Natural killer cell (primary cell): ENCODE results near the gene DTNBP1. TPM values are rescaled to one million over a fixed set of nuclear protein-coding genes. Genes with fewer than 3 reads are reported as not detected.
"Not testable (repeated sequence)": the region's sequence is repeated elsewhere in the genome, so short reads cannot be mapped to it uniquely, and the experiment has no call there.

ENCODE experiments used
- ATAC-seq, 3 donors: fragments of 150-1000 bp in 2 of 3; fragments of 200-7000 bp in 1 of 3; cut with Tn5 transposase; 1 replicate in 1 of 3; 2 replicates in 2 of 3; pipeline ENCODE4 v1.10.0; 2021; ENCODE audit warnings: mild to moderate bottlenecking in 2 of 3, moderate library complexity in 2 of 3
- DNase-seq, 2 donors: peaks; one replicate each; pipeline versions ENCODE4 v3.0.0 to v3.0.0-alpha.2; 2013 to 2021; ENCODE audit warnings: mixed read lengths in 1 of 2
- H3K27ac ChIP-seq: one replicate; pipeline ENCODE4 v1.5.1; 2013; ENCODE audit warnings: mild to moderate bottlenecking, low read length
- H3K27me3 ChIP-seq: one replicate; pipeline ENCODE4 v1.6.1; 2013; ENCODE audit warnings: low read length; ENCODE audit not compliant: control insufficient read depth, insufficient read depth
- H3K36me3 ChIP-seq: one replicate; pipeline ENCODE4 v1.6.1; 2013; ENCODE audit warnings: low read length; ENCODE audit not compliant: control insufficient read depth, insufficient read depth
- H3K4me1 ChIP-seq: one replicate; pipeline ENCODE4 v1.6.1; 2013; ENCODE audit warnings: low read length; ENCODE audit not compliant: control insufficient read depth, insufficient read depth
- H3K4me3 ChIP-seq: one replicate; pipeline ENCODE4 v1.5.1; 2013; ENCODE audit warnings: low read length
- H3K9me3 ChIP-seq: one replicate; pipeline ENCODE4 v1.6.1; 2013; ENCODE audit warnings: low read length; ENCODE audit not compliant: control insufficient read depth, insufficient read depth
- H3K27ac Mint-ChIP-seq, 2 donors: one replicate each; pipeline ENCODE4 v1.8.0; 2022; ENCODE audit warnings: mild to moderate bottlenecking in 2 of 2, mixed read lengths in 2 of 2, moderate library complexity in 1 of 2
- H3K27me3 Mint-ChIP-seq, 2 donors: one replicate each; pipeline ENCODE4 v1.8.0; 2022; ENCODE audit warnings: low read depth in 2 of 2, mixed read lengths in 2 of 2
- H3K36me3 Mint-ChIP-seq: one replicate; pipeline ENCODE4 v1.8.0; 2022; ENCODE audit warnings: mixed read lengths
- H3K4me1 Mint-ChIP-seq, 2 donors: one replicate each; pipeline ENCODE4 v1.8.0; 2022; ENCODE audit warnings: mixed read lengths in 2 of 2
- H3K4me3 Mint-ChIP-seq: one replicate; pipeline ENCODE4 v1.8.0; 2022; ENCODE audit warnings: mild to moderate bottlenecking, moderate library complexity, mixed read lengths
- H3K9me3 Mint-ChIP-seq, 2 donors: one replicate each; pipeline ENCODE4 v1.8.0; 2022; ENCODE audit warnings: mixed read lengths in 2 of 2
- WGBS: methylation state at CpG from one replicate; pipeline ENCODE4 v1.1.7; 2013; ENCODE audit warnings: missing lambda C conversion rate; ENCODE audit not compliant: insufficient coverage; 5-methylcytosine and 5-hydroxymethylcytosine counted together
- intact Hi-C: fragments of 100-400 bp; cut with micrococcal nuclease; formaldehyde crosslinking; loops from one replicate; pipeline ENCODE4 v1.14.2; 2022
- total RNA-seq, 4 donors: library from RNA; stranded (reverse); fragments of 120-200 nt in 1 of 4; gene quantifications; one replicate each; pipeline versions ENCODE4 v1.2.3 to v1.2.4, GENCODE V29; 2013 to 2022
- TF ChIP-seq, protein P1 (sequence below): fragments of 200-600 bp; IDR thresholded peaks from one replicate; pipeline ENCODE4 v1.8.0; 2022; ENCODE audit warnings: antibody characterized with exemption

Gene DTNBP1
- total RNA-seq, 3 donors from 2014 or later (not counting 1 experiment from before 2014, with no cell fraction given), result 31.6 to 42.2 (median 38.4) TPM

DNA sequence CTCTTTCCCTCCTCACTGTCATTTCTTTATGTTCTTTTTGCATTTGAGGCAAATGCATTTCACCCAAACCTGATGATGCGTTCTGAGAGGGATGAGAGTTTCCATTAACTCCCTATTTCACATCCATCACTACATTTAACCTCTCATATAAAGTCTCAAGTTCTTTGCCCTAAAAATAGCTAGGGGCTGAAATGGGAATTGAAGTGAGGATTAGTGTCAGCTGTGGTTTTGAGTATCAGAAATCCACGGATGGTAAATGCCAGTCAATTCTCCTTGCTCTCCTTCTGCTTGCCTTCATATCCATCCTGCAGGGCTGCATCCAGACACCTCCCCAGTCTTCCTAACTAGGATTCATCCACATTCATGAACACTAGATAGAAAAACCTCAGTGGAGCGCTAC is 10.0 kb upstream of the DTNBP1 start:
- no peak overlapping the region for H3K27ac Mint-ChIP-seq
- intact Hi-C loops, result no loop called here
- H3K27me3 Mint-ChIP-seq, result peaks cover 4 to 28% of the 10 kb centered on the region in 2 donors

DNA sequence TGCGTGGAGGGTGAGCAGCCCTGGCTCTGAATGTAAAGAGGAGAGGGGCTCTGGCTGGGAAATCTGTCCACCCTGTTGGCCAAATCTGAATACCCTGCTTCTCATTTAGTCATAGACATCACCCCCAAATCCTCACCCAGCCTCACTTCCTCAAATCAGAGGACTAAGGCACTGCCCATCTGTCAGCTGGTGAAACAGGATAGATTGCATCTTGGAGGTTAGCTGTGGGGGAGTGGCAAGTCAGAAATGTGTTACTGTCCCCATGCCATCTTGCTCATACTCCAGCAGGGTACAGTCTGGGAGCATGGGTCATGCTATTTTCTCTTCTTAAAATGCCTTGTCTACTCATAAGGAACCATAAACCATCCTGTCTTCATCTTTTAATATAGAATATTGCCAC is 9.5 kb upstream of the DTNBP1 start:
- WGBS, result 89% methylated on average over 1 of the region's 1 CpG

More for the DNA sequence above, 10.0 kb upstream of the DTNBP1 start:
- Mint-ChIP-seq H3K36me3 (no peaks in the 10 kb centered on the region), H3K4me1 (peaks cover 0 to 17% of the 10 kb centered on the region in 2 donors), H3K4me3 (no peak overlapping the region), H3K9me3 (no peaks in the 10 kb centered on the region)
- 100% methylated on average over 2 of the region's 3 CpGs for WGBS
- no peaks in the 10 kb centered on the region for H3K36me3 ChIP-seq
- TF ChIP-seq, protein P1, sequence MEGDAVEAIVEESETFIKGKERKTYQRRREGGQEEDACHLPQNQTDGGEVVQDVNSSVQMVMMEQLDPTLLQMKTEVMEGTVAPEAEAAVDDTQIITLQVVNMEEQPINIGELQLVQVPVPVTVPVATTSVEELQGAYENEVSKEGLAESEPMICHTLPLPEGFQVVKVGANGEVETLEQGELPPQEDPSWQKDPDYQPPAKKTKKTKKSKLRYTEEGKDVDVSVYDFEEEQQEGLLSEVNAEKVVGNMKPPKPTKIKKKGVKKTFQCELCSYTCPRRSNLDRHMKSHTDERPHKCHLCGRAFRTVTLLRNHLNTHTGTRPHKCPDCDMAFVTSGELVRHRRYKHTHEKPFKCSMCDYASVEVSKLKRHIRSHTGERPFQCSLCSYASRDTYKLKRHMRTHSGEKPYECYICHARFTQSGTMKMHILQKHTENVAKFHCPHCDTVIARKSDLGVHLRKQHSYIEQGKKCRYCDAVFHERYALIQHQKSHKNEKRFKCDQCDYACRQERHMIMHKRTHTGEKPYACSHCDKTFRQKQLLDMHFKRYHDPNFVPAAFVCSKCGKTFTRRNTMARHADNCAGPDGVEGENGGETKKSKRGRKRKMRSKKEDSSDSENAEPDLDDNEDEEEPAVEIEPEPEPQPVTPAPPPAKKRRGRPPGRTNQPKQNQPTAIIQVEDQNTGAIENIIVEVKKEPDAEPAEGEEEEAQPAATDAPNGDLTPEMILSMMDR, result no peak
- no peak overlapping the region for H3K27ac ChIP-seq
- no peaks in the 10 kb centered on the region for H3K4me1 ChIP-seq
- no peak for ATAC-seq
- no peak overlapping the region for H3K4me3 ChIP-seq
- H3K9me3 ChIP-seq, result no peaks in the 10 kb centered on the region
- no peaks in the 10 kb centered on the region for H3K27me3 ChIP-seq
- DNase-seq, result no peak

DNA sequence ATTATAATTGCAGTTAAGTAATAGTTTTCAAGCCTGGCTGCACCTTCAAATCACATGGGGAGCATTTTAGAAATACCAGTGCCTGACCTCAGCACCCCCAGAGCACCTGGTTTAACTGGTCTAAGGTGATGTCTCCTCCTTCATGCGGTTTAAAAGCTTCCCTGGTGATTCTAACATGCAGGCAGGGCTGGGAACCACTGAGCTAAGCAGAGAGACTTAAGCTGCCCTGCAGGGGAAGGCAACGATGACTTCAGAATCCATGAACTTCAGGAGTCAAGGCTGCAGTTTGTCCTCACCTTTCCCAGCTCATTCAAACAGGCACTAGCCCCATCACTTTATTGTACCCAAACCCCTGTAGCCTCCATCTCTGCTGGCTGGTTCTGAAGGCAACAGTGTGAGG is 6.1 kb upstream of the DTNBP1 start:
- WGBS, result 88% methylated on average over 2 of the region's 2 CpGs

More for the DNA sequence above, 9.5 kb upstream of the DTNBP1 start:
- no peaks in the 10 kb centered on the region for H3K4me1 ChIP-seq
- no peak overlapping the region for H3K27ac ChIP-seq
- TF ChIP-seq, protein P1, result no peak
- intact Hi-C loops, result no loop called here
- Mint-ChIP-seq H3K36me3 (no peaks in the 10 kb centered on the region), H3K4me1 (peaks cover 0 to 17% of the 10 kb centered on the region in 2 donors), H3K27ac (no peak overlapping the region), H3K4me3 (no peak overlapping the region), H3K9me3 (no peaks in the 10 kb centered on the region), H3K27me3 (peaks cover 4 to 23% of the 10 kb centered on the region in 2 donors)
- H3K9me3 ChIP-seq, result no peaks in the 10 kb centered on the region
- DNase-seq, result no peak
- ATAC-seq, result no peak
- H3K27me3 ChIP-seq, result no peaks in the 10 kb centered on the region
- H3K36me3 ChIP-seq, result no peaks in the 10 kb centered on the region
- no peak overlapping the region for H3K4me3 ChIP-seq

DNA sequence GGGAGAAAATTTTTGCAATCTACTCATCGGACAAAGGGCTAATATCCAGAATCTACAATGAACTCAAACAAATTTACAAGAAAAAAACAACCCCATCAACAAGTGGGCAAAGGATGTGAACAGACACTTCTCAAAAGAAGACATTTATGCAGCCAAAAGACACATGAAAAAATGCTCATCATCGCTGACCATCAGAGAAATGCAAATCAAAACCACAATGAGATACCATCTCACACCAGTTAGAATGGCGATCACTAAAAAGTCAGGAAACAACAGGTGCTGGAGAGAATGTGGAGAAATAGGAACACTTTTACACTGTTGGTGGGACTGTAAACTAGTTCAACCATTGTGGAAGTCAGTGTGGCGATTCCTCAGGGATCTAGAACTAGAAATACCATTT is 4.1 kb upstream of the DTNBP1 start:
- DNase-seq, H3K4me3 Mint-ChIP-seq, H3K27me3 ChIP-seq, H3K4me3 ChIP-seq, H3K27ac ChIP-seq, H3K9me3 ChIP-seq, H3K36me3 ChIP-seq, intact Hi-C loops, H3K9me3 Mint-ChIP-seq, ATAC-seq, H3K36me3 Mint-ChIP-seq, H3K4me1 ChIP-seq, H3K27me3 Mint-ChIP-seq, H3K27ac Mint-ChIP-seq: not testable (repeated sequence)
- no CpG with 5 or more reads among the region's 4 CpGs for WGBS
- peaks cover 10 to 22% of the 10 kb centered on the region in 2 donors for H3K4me1 Mint-ChIP-seq

More for the DNA sequence above, 6.1 kb upstream of the DTNBP1 start:
- Mint-ChIP-seq H3K27ac (no peak overlapping the region), H3K4me1 (peaks cover under 1 to 13% of the 10 kb centered on the region in 2 donors), H3K9me3 (no peaks in the 10 kb centered on the region), H3K36me3 (no peaks in the 10 kb centered on the region), H3K4me3 (no peak overlapping the region), H3K27me3 (peaks cover 4 to 14% of the 10 kb centered on the region in 2 donors)
- ATAC-seq, result no peak
- TF ChIP-seq, protein P1, result no peak
- intact Hi-C loops, result no loop called here
- H3K36me3 ChIP-seq, result no peaks in the 10 kb centered on the region
- H3K4me1 ChIP-seq, result no peaks in the 10 kb centered on the region
- DNase-seq, result no peak
- H3K4me3 ChIP-seq, result no peak overlapping the region
- H3K27me3 ChIP-seq, result no peaks in the 10 kb centered on the region
- no peak overlapping the region for H3K27ac ChIP-seq
- no peaks in the 10 kb centered on the region for H3K9me3 ChIP-seq
